ENCODE measurements around the gene GPR157.
"Not testable (repeated sequence)": the region's sequence is repeated elsewhere in the genome, so short reads cannot be mapped to it uniquely, and the experiment has no call there.

The GPR157 gene

GRCh38 chr1:9123665-9124064 is 5.2 kb downstream of the GPR157 start:
- not testable (repeated sequence) for H2AFZ ChIP-seq (ENCODE audit: insufficient read depth, low read length, poor library complexity); H4K8ac ChIP-seq (ENCODE audit: low read depth, low read length); H3K79me1 ChIP-seq (ENCODE audit: low read length); H3K79me2 ChIP-seq (ENCODE audit: control insufficient read depth, insufficient read depth, low read length, poor library complexity); H3K36me3 ChIP-seq (ENCODE audit: control insufficient read depth in 1 of 2, insufficient read depth in 2 of 2, low read length in 2 of 2); H3K18ac ChIP-seq (ENCODE audit: low read length); H2AK5ac ChIP-seq (ENCODE audit: low read length); H3K4me3 ChIP-seq (ENCODE audit: low read depth, low read length); H3K9ac ChIP-seq (ENCODE audit: low read length); H4K91ac ChIP-seq (ENCODE audit: low read depth, low read length); H4K12ac ChIP-seq (ENCODE audit: low read depth, low read length); H3K23ac ChIP-seq (ENCODE audit: low read length); H3K14ac ChIP-seq (ENCODE audit: low read length); H3K4ac ChIP-seq (ENCODE audit: low read depth, low read length); H2BK120ac ChIP-seq (ENCODE audit: insufficient read depth, low read length, poor library complexity); H3K4me2 ChIP-seq (ENCODE audit: low read length); H2BK5ac ChIP-seq (ENCODE audit: low read depth, low read length, poor library complexity); H3K27ac ChIP-seq (ENCODE audit: low read depth, low read length); H3K9me3 ChIP-seq (ENCODE audit: insufficient read depth, low read depth, low read length); H3K27me3 ChIP-seq (ENCODE audit: insufficient read depth, low read length); H2BK12ac ChIP-seq (ENCODE audit: low read length)
- H3K4me1 ChIP-seq (ENCODE audit: control insufficient read depth in 1 of 2, insufficient read depth in 2 of 2, low read length in 2 of 2), result peaks cover 11 to 12% of the 10 kb centered on the region in 2 experiments
- peak in 1 of 2 donors; percentile 41 for DNase-seq
- WGBS (ENCODE audit: extremely low coverage, insufficient coverage, insufficient read length), result no CpG with 5 or more reads among the region's 2 CpGs

GRCh38 chr1:9121496-9122409 is 7.1 kb downstream of the GPR157 start:
- no peak overlapping the region for H4K12ac ChIP-seq (ENCODE audit: low read depth, low read length)
- no peak overlapping the region for H3K4me2 ChIP-seq (ENCODE audit: low read length)
- H3K36me3 ChIP-seq (ENCODE audit: control insufficient read depth in 1 of 2, insufficient read depth in 2 of 2, low read length in 2 of 2), result no peaks in the 10 kb centered on the region
- H2BK12ac ChIP-seq (ENCODE audit: low read length), result no peak overlapping the region
- WGBS (ENCODE audit: extremely low coverage, insufficient coverage, insufficient read length), result no CpG with 5 or more reads among the region's 22 CpGs
- H4K91ac ChIP-seq (ENCODE audit: low read depth, low read length), result no peak overlapping the region
- no peak overlapping the region for H2AK5ac ChIP-seq (ENCODE audit: low read length)
- no peak overlapping the region for H4K8ac ChIP-seq (ENCODE audit: low read depth, low read length)
- H3K18ac ChIP-seq (ENCODE audit: low read length), result no peak overlapping the region
- H3K4ac ChIP-seq (ENCODE audit: low read depth, low read length), result no peak overlapping the region
- no peak overlapping the region for H3K14ac ChIP-seq (ENCODE audit: low read length)
- no peak overlapping the region for H3K9ac ChIP-seq (ENCODE audit: low read length)
- H3K9me3 ChIP-seq (ENCODE audit: insufficient read depth, low read depth, low read length), result no peaks in the 10 kb centered on the region
- H2BK120ac ChIP-seq (ENCODE audit: insufficient read depth, low read length, poor library complexity), result no peak overlapping the region
- H2BK5ac ChIP-seq (ENCODE audit: low read depth, low read length, poor library complexity), result no peak overlapping the region
- peaks cover 4 to 5% of the 10 kb centered on the region in 2 experiments for H3K4me1 ChIP-seq (ENCODE audit: control insufficient read depth in 1 of 2, insufficient read depth in 2 of 2, low read length in 2 of 2)
- H3K27ac ChIP-seq (ENCODE audit: low read depth, low read length), result no peak overlapping the region
- no peaks in the 10 kb centered on the region for H3K79me1 ChIP-seq (ENCODE audit: low read length)
- H3K27me3 ChIP-seq (ENCODE audit: insufficient read depth, low read length), result no peaks in the 10 kb centered on the region
- no peaks in the 10 kb centered on the region for H3K79me2 ChIP-seq (ENCODE audit: control insufficient read depth, insufficient read depth, low read length, poor library complexity)
- no peak overlapping the region for H3K23ac ChIP-seq (ENCODE audit: low read length)
- H2AFZ ChIP-seq (ENCODE audit: insufficient read depth, low read length, poor library complexity), result no peak overlapping the region
- DNase-seq, result no peak
- H3K4me3 ChIP-seq (ENCODE audit: low read depth, low read length), result no peak overlapping the region

- DNase-seq, result peak in 1 of 2 donors; percentile 14
Observed at GRCh38 chr1:9120312-9120958, 8.5 kb downstream of the GPR157 start.

DNA sequence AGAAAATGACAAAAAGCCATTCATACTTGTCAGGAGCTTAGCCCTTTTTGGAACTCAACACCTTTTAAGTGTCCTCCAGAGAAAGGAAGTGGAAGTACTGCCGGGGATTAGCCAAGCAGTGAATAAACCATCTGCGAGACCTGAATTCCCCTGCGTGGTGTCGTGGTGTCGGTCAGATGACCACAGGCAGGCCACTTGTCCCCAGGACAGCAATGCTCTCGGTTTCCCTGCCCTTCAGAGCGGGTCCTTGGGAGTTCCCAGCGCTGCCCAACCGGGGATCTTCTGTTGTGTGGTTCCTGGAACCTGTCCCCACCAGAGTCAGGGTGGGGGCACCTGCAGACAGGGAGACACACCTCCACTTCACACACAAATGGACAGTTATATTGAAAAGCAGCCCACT is 9.2 kb downstream of the GPR157 start:
- Histone ChIP-seq H3K4ac (ENCODE audit: low read depth, low read length) (no peak overlapping the region), H4K12ac (ENCODE audit: low read depth, low read length) (no peak overlapping the region), H2BK12ac (ENCODE audit: low read length) (no peak overlapping the region), H4K91ac (ENCODE audit: low read depth, low read length) (no peak overlapping the region), H3K27ac (ENCODE audit: low read depth, low read length) (no peak overlapping the region), H3K9me3 (ENCODE audit: insufficient read depth, low read depth, low read length) (no peaks in the 10 kb centered on the region), H2BK5ac (ENCODE audit: low read depth, low read length, poor library complexity) (no peak overlapping the region), H3K23ac (ENCODE audit: low read length) (no peak overlapping the region), H2AK5ac (ENCODE audit: low read length) (no peak overlapping the region), H3K4me3 (ENCODE audit: low read depth, low read length) (no peak overlapping the region), H3K14ac (ENCODE audit: low read length) (no peak overlapping the region), H3K4me1 (ENCODE audit: control insufficient read depth in 1 of 2, insufficient read depth in 2 of 2, low read length in 2 of 2) (peaks cover 4 to 5% of the 10 kb centered on the region in 2 experiments), H2BK120ac (ENCODE audit: insufficient read depth, low read length, poor library complexity) (no peak overlapping the region), H3K79me2 (ENCODE audit: control insufficient read depth, insufficient read depth, low read length, poor library complexity) (no peaks in the 10 kb centered on the region), H3K4me2 (ENCODE audit: low read length) (no peak overlapping the region), H3K27me3 (ENCODE audit: insufficient read depth, low read length) (no peaks in the 10 kb centered on the region), H3K9ac (ENCODE audit: low read length) (no peak overlapping the region), H4K8ac (ENCODE audit: low read depth, low read length) (no peak overlapping the region), H3K18ac (ENCODE audit: low read length) (no peak overlapping the region), H3K36me3 (ENCODE audit: control insufficient read depth in 1 of 2, insufficient read depth in 2 of 2, low read length in 2 of 2) (no peaks in the 10 kb centered on the region), H2AFZ (ENCODE audit: insufficient read depth, low read length, poor library complexity) (no peak overlapping the region), H3K79me1 (ENCODE audit: low read length) (no peaks in the 10 kb centered on the region)
- peak in 1 of 2 donors; percentile 5 for DNase-seq
- no CpG with 5 or more reads among the region's 9 CpGs for WGBS (ENCODE audit: extremely low coverage, insufficient coverage, insufficient read length)

More at GRCh38 chr1:9120312-9120958, 8.5 kb downstream of the GPR157 start:
- peaks cover 4 to 5% of the 10 kb centered on the region in 2 experiments for H3K4me1 ChIP-seq (ENCODE audit: control insufficient read depth in 1 of 2, insufficient read depth in 2 of 2, low read length in 2 of 2)
- no peak overlapping the region for H4K12ac ChIP-seq (ENCODE audit: low read depth, low read length)
- no peaks in the 10 kb centered on the region for H3K79me2 ChIP-seq (ENCODE audit: control insufficient read depth, insufficient read depth, low read length, poor library complexity)
- H3K27ac ChIP-seq (ENCODE audit: low read depth, low read length), result no peak overlapping the region
- H2BK5ac ChIP-seq (ENCODE audit: low read depth, low read length, poor library complexity), result no peak overlapping the region
- H2AFZ ChIP-seq (ENCODE audit: insufficient read depth, low read length, poor library complexity), result no peak overlapping the region
- no peaks in the 10 kb centered on the region for H3K27me3 ChIP-seq (ENCODE audit: insufficient read depth, low read length)
- no peak overlapping the region for H4K8ac ChIP-seq (ENCODE audit: low read depth, low read length)
- H3K18ac ChIP-seq (ENCODE audit: low read length), result no peak overlapping the region
- H4K91ac ChIP-seq (ENCODE audit: low read depth, low read length), result no peak overlapping the region
- H2AK5ac ChIP-seq (ENCODE audit: low read length), result no peak overlapping the region
- no peak overlapping the region for H3K9ac ChIP-seq (ENCODE audit: low read length)
- no peak overlapping the region for H2BK12ac ChIP-seq (ENCODE audit: low read length)
- no peak overlapping the region for H3K4me2 ChIP-seq (ENCODE audit: low read length)
- H3K23ac ChIP-seq (ENCODE audit: low read length), result no peak overlapping the region
- H3K4me3 ChIP-seq (ENCODE audit: low read depth, low read length), result no peak overlapping the region
- no CpG with 5 or more reads among the region's 9 CpGs for WGBS (ENCODE audit: extremely low coverage, insufficient coverage, insufficient read length)
- H2BK120ac ChIP-seq (ENCODE audit: insufficient read depth, low read length, poor library complexity), result no peak overlapping the region
- no peak overlapping the region for H3K4ac ChIP-seq (ENCODE audit: low read depth, low read length)
- H3K9me3 ChIP-seq (ENCODE audit: insufficient read depth, low read depth, low read length), result no peaks in the 10 kb centered on the region
- no peak overlapping the region for H3K14ac ChIP-seq (ENCODE audit: low read length)
- no peaks in the 10 kb centered on the region for H3K36me3 ChIP-seq (ENCODE audit: control insufficient read depth in 1 of 2, insufficient read depth in 2 of 2, low read length in 2 of 2)
- no peaks in the 10 kb centered on the region for H3K79me1 ChIP-seq (ENCODE audit: low read length)
